ENCODE data around the gene CDH23.
A peak's percentile ranks its signal among the peaks of the same experiment; 100 is the strongest.

The CDH23 gene

DNA sequence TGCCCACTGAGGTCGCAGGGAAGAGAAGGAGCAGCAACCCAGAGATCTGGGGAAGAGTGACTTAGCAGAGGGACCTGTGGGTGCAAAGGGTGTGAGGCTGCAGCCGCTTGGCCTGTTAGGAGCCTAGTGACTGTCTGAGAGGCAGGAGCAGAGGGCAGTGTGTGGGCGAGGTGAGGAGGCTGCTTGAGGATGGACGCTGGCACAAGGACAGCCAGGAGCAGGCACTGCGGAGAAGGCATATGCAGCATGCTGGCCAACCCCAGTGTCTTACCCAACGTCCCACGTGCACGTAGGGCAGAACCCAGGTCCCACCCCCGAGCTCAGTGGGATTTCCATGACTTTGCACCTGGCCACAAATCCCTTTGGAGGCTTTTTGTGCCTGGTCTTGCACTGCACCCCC lies 268.7 kb downstream of the CDH23 start:
- DNase-seq (ENCODE audit: extremely low read depth, insufficient read length) = no peak
- H3K4me3 ChIP-seq (replicated peaks; ENCODE audit: low read depth, low read length) = no peak overlapping the region
- no peaks in the 10 kb centered on the region for H3K36me3 ChIP-seq (ENCODE audit: control insufficient read depth, insufficient read depth, low read length)
- H3K27me3 ChIP-seq (replicated peaks; ENCODE audit: control insufficient read depth, insufficient read depth, low read length) = no peaks in the 10 kb centered on the region
- TF ChIP-seq, protein P1, sequence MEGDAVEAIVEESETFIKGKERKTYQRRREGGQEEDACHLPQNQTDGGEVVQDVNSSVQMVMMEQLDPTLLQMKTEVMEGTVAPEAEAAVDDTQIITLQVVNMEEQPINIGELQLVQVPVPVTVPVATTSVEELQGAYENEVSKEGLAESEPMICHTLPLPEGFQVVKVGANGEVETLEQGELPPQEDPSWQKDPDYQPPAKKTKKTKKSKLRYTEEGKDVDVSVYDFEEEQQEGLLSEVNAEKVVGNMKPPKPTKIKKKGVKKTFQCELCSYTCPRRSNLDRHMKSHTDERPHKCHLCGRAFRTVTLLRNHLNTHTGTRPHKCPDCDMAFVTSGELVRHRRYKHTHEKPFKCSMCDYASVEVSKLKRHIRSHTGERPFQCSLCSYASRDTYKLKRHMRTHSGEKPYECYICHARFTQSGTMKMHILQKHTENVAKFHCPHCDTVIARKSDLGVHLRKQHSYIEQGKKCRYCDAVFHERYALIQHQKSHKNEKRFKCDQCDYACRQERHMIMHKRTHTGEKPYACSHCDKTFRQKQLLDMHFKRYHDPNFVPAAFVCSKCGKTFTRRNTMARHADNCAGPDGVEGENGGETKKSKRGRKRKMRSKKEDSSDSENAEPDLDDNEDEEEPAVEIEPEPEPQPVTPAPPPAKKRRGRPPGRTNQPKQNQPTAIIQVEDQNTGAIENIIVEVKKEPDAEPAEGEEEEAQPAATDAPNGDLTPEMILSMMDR (IDR thresholded peaks at IDR 0.05; ENCODE audit: insufficient read depth, low read length, poor library complexity, severe bottlenecking) = no peak

DNA sequence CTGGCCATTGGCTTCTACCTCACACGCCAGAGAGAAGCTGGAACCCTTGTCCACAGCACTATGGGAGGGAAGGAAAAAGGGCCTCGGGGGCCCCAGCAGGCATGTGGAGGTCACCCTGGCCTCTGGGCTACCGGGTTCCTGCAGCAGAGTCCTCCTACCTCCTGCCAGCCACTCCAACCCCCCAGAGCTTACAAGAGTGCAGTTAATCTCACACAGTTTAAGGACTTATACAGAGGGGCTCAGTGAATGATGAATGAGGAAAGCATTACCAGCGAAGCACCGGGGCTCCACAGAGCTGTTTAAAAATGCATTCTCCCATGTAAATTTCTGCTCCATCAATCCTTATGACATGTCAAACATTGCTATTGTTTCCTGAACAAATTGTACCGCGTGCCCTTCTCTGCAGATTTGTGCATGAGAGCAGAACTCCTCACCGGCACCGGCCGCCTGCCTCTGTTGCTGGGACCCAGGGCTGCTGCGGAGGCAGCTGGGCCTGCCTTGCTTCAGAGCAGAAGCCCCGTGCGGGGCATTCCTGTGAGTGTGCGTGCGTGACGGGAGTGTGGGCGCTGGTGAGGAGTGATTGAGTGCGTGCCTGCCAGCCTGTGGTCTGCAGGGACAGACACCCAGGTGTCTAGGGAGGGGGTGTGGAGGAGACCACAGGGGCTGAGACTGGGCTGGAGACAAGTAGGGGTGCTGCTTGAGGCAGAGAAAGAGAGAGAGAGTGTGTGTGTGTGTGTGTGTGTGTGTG lies 270.1 kb downstream of the CDH23 start:
- TF ChIP-seq, protein P1 (IDR thresholded peaks at IDR 0.05; ENCODE audit: insufficient read depth, low read length, poor library complexity, severe bottlenecking) = no peak
- Histone ChIP-seq H3K27me3 (replicated peaks; ENCODE audit: control insufficient read depth, insufficient read depth, low read length) (no peaks in the 10 kb centered on the region), H3K36me3 (ENCODE audit: control insufficient read depth, insufficient read depth, low read length) (no peaks in the 10 kb centered on the region), H3K4me3 (replicated peaks; ENCODE audit: low read depth, low read length) (no peak overlapping the region)
- DNase-seq (ENCODE audit: extremely low read depth, insufficient read length) = peak; percentile 47

DNA sequence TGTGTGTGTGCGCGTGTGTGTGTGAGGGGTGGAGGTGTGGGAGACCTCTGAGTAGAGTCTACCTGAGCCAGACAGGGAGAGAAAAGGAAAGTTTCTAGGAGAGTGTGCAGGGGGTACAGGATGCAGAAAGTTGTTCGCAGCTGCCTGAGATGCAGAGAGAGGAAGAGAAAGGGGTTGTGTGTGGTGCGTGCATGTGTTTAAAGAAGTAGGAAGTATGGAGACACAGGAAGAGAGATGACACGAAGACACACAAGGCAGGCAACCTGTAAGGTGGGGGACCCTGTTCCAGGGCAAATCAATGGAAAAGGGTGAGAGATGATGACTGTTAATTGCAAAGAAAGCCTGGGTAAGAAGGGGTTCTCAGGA lies 270.6 kb downstream of the CDH23 start:
- DNase-seq (ENCODE audit: extremely low read depth, insufficient read length) = no peak
- no peaks in the 10 kb centered on the region for H3K36me3 ChIP-seq (ENCODE audit: control insufficient read depth, insufficient read depth, low read length)
- TF ChIP-seq, protein P1 (IDR thresholded peaks at IDR 0.05; ENCODE audit: insufficient read depth, low read length, poor library complexity, severe bottlenecking) = no peak
- H3K27me3 ChIP-seq (replicated peaks; ENCODE audit: control insufficient read depth, insufficient read depth, low read length) = no peaks in the 10 kb centered on the region
- H3K4me3 ChIP-seq (replicated peaks; ENCODE audit: low read depth, low read length) = no peak overlapping the region

DNA sequence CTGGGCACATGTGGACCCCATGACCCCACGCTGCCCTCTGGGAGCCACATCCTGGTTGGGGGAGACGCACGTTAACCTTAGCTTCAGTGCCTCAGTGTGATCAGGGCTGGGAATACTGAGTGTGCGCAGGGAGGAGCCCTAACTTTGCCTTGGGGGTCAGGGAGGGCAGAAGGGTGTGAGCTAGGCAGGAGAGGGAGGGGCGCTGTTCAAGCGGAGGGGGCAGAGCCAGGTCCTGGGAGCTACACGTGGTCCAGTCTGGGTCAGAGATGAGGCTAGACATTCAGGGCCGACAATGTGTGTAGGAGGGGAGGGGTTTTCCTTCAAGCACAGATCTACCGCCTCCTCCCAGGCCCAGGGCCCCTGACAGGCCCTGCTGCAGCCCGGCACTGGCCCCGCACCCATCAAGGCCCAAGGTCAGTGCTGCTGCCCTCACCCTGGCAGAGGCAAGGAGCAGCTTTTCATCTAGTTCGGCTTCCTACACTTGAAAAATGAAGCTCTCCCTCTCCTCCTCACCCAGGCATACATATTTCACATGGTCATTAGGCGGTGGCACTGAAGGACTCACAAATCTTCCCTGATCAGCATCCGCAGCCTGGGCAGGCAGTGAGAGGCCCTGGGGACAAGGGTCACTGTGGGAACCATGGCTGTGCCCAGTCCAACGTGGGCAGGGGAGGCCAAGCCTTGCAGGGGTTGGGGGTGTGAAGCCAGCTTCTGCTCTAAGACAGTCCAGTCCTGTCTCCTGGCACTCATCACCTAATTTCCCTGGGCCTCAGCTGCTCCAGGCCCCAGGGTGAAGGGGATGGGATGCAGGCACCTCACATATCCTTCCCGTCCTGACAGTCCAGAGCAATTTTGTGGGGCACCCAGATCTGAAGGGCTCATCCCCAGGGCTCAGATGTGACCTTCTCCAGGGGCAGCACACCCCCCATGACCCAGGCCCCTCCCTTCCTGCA lies 275.6 kb downstream of the CDH23 start:
- no peak for DNase-seq (ENCODE audit: extremely low read depth, insufficient read length)
- no peak overlapping the region for H3K4me3 ChIP-seq (replicated peaks; ENCODE audit: low read depth, low read length)
- TF ChIP-seq, protein P1 (IDR thresholded peaks at IDR 0.05; ENCODE audit: insufficient read depth, low read length, poor library complexity, severe bottlenecking) = no peak
- no peaks in the 10 kb centered on the region; the same call in 1 of the 2 replicates for H3K27me3 ChIP-seq (replicated peaks; ENCODE audit: control insufficient read depth, insufficient read depth, low read length)
- H3K36me3 ChIP-seq (ENCODE audit: control insufficient read depth, insufficient read depth, low read length) = no peaks in the 10 kb centered on the region

DNA sequence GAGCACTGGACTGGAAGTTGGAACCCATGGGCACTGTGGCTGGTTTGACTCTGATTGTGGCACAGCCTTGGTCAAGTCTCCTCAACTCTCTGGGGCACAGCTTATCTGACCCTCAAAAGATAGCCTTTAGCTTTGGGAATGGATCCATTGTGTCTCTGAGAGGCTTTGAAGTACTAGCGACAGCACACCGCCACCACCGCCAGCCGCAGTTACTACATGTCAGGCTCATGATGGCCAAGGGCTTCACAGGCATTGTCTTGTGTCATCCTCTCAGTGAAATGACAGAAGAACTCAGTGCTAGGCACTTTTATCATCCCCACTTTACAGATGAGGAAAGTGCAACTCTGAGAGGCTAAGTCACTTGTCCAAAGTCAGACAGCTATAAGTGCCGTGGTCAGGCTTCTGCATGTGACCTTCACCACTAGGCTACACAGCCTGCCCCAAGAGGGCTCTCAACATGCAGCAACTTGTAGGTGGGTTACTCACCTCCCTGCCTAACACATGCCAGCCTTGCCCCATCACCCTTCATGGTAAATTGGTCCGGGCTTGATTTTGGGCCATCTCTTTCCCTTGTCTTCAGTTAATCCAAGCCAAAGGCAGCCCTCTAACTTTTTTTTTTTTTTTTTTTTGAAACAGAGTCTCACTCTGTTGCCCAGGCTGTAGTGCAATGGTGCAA lies 278.7 kb downstream of the CDH23 start:
- no peak overlapping the region for H3K4me3 ChIP-seq (replicated peaks; ENCODE audit: low read depth, low read length)
- TF ChIP-seq, protein P1 (IDR thresholded peaks at IDR 0.05; ENCODE audit: insufficient read depth, low read length, poor library complexity, severe bottlenecking) = no peak
- no peak for DNase-seq (ENCODE audit: extremely low read depth, insufficient read length)
- no peaks in the 10 kb centered on the region; the same call in 1 of the 2 replicates for H3K27me3 ChIP-seq (replicated peaks; ENCODE audit: control insufficient read depth, insufficient read depth, low read length)
- no peaks in the 10 kb centered on the region for H3K36me3 ChIP-seq (ENCODE audit: control insufficient read depth, insufficient read depth, low read length)
